Activated naive CD4-positive, alpha-beta T cell treated with anti-CD3 and anti-CD28 coated beads, Interleukin-2, amount 50 U/mL, for 24 hours (primary cell): ENCODE results near the gene ADAT3.
A peak's percentile ranks its signal among the peaks of the same experiment; 100 is the strongest.
"Not testable (repeated sequence)": the region's sequence is repeated elsewhere in the genome, so short reads cannot be mapped to it uniquely, and the experiment has no call there.

Experiments used
- H3K27ac Mint-ChIP-seq: one replicate; pipeline ENCODE4 v1.8.0; 2021; ENCODE audit warnings: mild to moderate bottlenecking, mixed read lengths
- H3K27me3 Mint-ChIP-seq: one replicate; pipeline ENCODE4 v1.8.0; 2021; ENCODE audit warnings: mixed read lengths
- H3K36me3 Mint-ChIP-seq: one replicate; pipeline ENCODE4 v1.8.0; 2021; ENCODE audit warnings: mixed read lengths
- H3K4me1 Mint-ChIP-seq: one replicate; pipeline ENCODE4 v1.8.0; 2021; ENCODE audit warnings: mixed read lengths
- H3K4me3 Mint-ChIP-seq: one replicate; pipeline ENCODE4 v1.8.0; 2021; ENCODE audit warnings: mild to moderate bottlenecking, mixed read lengths
- H3K9me3 Mint-ChIP-seq: one replicate; pipeline ENCODE4 v1.8.0; 2021; ENCODE audit warnings: mixed read lengths

ADAT3 gene

GRCh38 chr19:1863638-1864479 is 41.3 kb upstream of the ADAT3 start:
- Mint-ChIP-seq H3K27me3 (no peaks in the 10 kb centered on the region), H3K27ac (peak overlapping the region; percentile 89), H3K9me3 (no peaks in the 10 kb centered on the region), H3K4me3 (peak overlapping the region; percentile 78), H3K4me1 (peaks cover 19% of the 10 kb centered on the region), H3K36me3 (no peaks in the 10 kb centered on the region)

- Mint-ChIP-seq H3K36me3 (no peaks in the 10 kb centered on the region), H3K27me3 (no peaks in the 10 kb centered on the region), H3K27ac (peak overlapping the region; percentile 89), H3K4me1 (peaks cover 16% of the 10 kb centered on the region), H3K9me3 (no peaks in the 10 kb centered on the region), H3K4me3 (peak overlapping the region; percentile 78)
Measured at GRCh38 chr19:1864480-1865171, 40.6 kb upstream of the ADAT3 start.

- Mint-ChIP-seq H3K9me3 (no peaks in the 10 kb centered on the region), H3K4me1 (peaks cover 16% of the 10 kb centered on the region), H3K27me3 (no peaks in the 10 kb centered on the region), H3K36me3 (no peaks in the 10 kb centered on the region), H3K4me3 (peak overlapping the region; percentile 77), H3K27ac (peak overlapping the region; percentile 62)
Measured at GRCh38 chr19:1865172-1866010, 39.8 kb upstream of the ADAT3 start.

GRCh38 chr19:1866693-1867348 is 38.4 kb upstream of the ADAT3 start:
- H3K36me3 Mint-ChIP-seq = no peaks in the 10 kb centered on the region
- H3K4me1 Mint-ChIP-seq = peaks cover 5% of the 10 kb centered on the region
- no peak overlapping the region for H3K4me3 Mint-ChIP-seq
- H3K27me3 Mint-ChIP-seq = no peaks in the 10 kb centered on the region
- no peaks in the 10 kb centered on the region for H3K9me3 Mint-ChIP-seq
- no peak overlapping the region for H3K27ac Mint-ChIP-seq

GRCh38 chr19:1867349-1867724 is 37.9 kb upstream of the ADAT3 start:
- Mint-ChIP-seq H3K9me3 (no peaks in the 10 kb centered on the region), H3K4me1 (peaks cover 5% of the 10 kb centered on the region), H3K27me3 (no peaks in the 10 kb centered on the region), H3K4me3 (no peak overlapping the region), H3K27ac (no peak overlapping the region), H3K36me3 (no peaks in the 10 kb centered on the region)

GRCh38 chr19:1868971-1869370 is 36.2 kb upstream of the ADAT3 start:
- Mint-ChIP-seq H3K27ac (peak overlapping the region; percentile 30), H3K9me3 (no peaks in the 10 kb centered on the region), H3K27me3 (no peaks in the 10 kb centered on the region), H3K36me3 (no peaks in the 10 kb centered on the region), H3K4me1 (peaks cover 7% of the 10 kb centered on the region), H3K4me3 (no peak overlapping the region)

- Mint-ChIP-seq H3K4me3 (no peak overlapping the region), H3K36me3 (peaks cover 4% of the 10 kb centered on the region), H3K27ac (no peak overlapping the region), H3K27me3 (no peaks in the 10 kb centered on the region), H3K9me3 (no peaks in the 10 kb centered on the region), H3K4me1 (peaks cover 19% of the 10 kb centered on the region)
Measured at GRCh38 chr19:1871140-1871597, 34.0 kb upstream of the ADAT3 start.

- Mint-ChIP-seq H3K9me3 (no peaks in the 10 kb centered on the region), H3K36me3 (peaks cover 4% of the 10 kb centered on the region), H3K4me3 (no peak overlapping the region), H3K27ac (no peak overlapping the region), H3K27me3 (no peaks in the 10 kb centered on the region), H3K4me1 (peaks cover 19% of the 10 kb centered on the region)
Measured at GRCh38 chr19:1871630-1872029, 33.6 kb upstream of the ADAT3 start.

GRCh38 chr19:1872807-1873523 is 32.2 kb upstream of the ADAT3 start:
- Mint-ChIP-seq H3K27ac (peak overlapping the region; percentile 46), H3K36me3 (peaks cover 4% of the 10 kb centered on the region), H3K4me3 (peak overlapping the region; percentile 98), H3K9me3 (no peaks in the 10 kb centered on the region), H3K4me1 (peaks cover 19% of the 10 kb centered on the region), H3K27me3 (no peaks in the 10 kb centered on the region)

- Mint-ChIP-seq H3K27ac (peak overlapping the region; percentile 95), H3K36me3 (peaks cover 4% of the 10 kb centered on the region), H3K4me3 (peak overlapping the region; percentile 98), H3K27me3 (no peaks in the 10 kb centered on the region), H3K4me1 (peaks cover 17% of the 10 kb centered on the region), H3K9me3 (no peaks in the 10 kb centered on the region)
Measured at GRCh38 chr19:1873524-1874473, 31.4 kb upstream of the ADAT3 start.

- Mint-ChIP-seq H3K4me1 (peaks cover 14% of the 10 kb centered on the region), H3K9me3 (no peaks in the 10 kb centered on the region), H3K4me3 (peak overlapping the region; percentile 98), H3K27ac (peak overlapping the region; percentile 95), H3K36me3 (peaks cover 4% of the 10 kb centered on the region), H3K27me3 (no peaks in the 10 kb centered on the region)
Measured at GRCh38 chr19:1874554-1875185, 30.5 kb upstream of the ADAT3 start.

GRCh38 chr19:1875265-1875645 is 29.9 kb upstream of the ADAT3 start:
- H3K36me3 Mint-ChIP-seq, H3K27me3 Mint-ChIP-seq, H3K9me3 Mint-ChIP-seq: not testable (repeated sequence)
- peak overlapping the region; percentile 98 for H3K4me3 Mint-ChIP-seq
- peak overlapping the region; percentile 95 for H3K27ac Mint-ChIP-seq
- peaks cover 14% of the 10 kb centered on the region for H3K4me1 Mint-ChIP-seq

- H3K4me1 Mint-ChIP-seq = peaks cover 14% of the 10 kb centered on the region
- H3K27me3 Mint-ChIP-seq = no peaks in the 10 kb centered on the region
- H3K36me3 Mint-ChIP-seq = peaks cover 4% of the 10 kb centered on the region
- H3K9me3 Mint-ChIP-seq = no peaks in the 10 kb centered on the region
- peak overlapping the region; percentile 98 for H3K4me3 Mint-ChIP-seq
- peak overlapping the region; percentile 95 for H3K27ac Mint-ChIP-seq
Measured at GRCh38 chr19:1875646-1876495, 29.3 kb upstream of the ADAT3 start.
